ENCODE results near the gene TEPSIN. TPM values are rescaled to one million over a fixed set of nuclear protein-coding genes. Genes with fewer than 3 reads are reported as not detected.

Gene TEPSIN
- total RNA-seq (10 to 100 TPM in 1 of 2 donors, 1 to 10 TPM in 1; 7.7 to 13.6 TPM), polyA plus RNA-seq (ENCODE audit: insufficient read length in 2 of 2) (10 to 100 TPM; 24.8 to 33.8 TPM)
- long read RNA-seq, donor 1, partial matches to known transcripts: 15 of 21 reads
- long read RNA-seq, donor 1, other reads (novel, unspliced or antisense): 0 of 21 reads
- long read RNA-seq, donor 2: 0 reads
- long read RNA-seq, donor 3, partial matches to known transcripts: 0 of 2 reads
- long read RNA-seq, donor 3, other reads (novel, unspliced or antisense): 0 of 2 reads
- long read RNA-seq, donor 4, partial matches to known transcripts: 0 of 2 reads
- long read RNA-seq, donor 4, other reads (novel, unspliced or antisense): 0 of 2 reads

GRCh38 chr17:81238815-81239713, at the start of gene TEPSIN, which contains the start of gene NDUFAF8:
TEPSIN (minus strand) TSS chr17:81239055; CDS start chr17:81239033, 22 bp downstream.
NDUFAF8 (plus strand) TSS chr17:81239318; CDS start chr17:81239364, 46 bp downstream.
- Histone ChIP-seq H3K27ac (ENCODE audit: low read depth, low read length) (no peak within 1 kb of the TSS), H3K9me3 (ENCODE audit: control insufficient read depth, insufficient read depth, low read length) (no peaks in the 10 kb centered on the region), H3K27me3 (ENCODE audit: control insufficient read depth, insufficient read depth, low read length) (no peaks in the 10 kb centered on the region), H3K4me1 (ENCODE audit: control insufficient read depth, insufficient read depth, low read length) (peaks cover 53% of the 10 kb centered on the region), H3K4me3 (ENCODE audit: low read depth, low read length) (peak within 1 kb of the TSS; percentile 62), H3K36me3 (ENCODE audit: control insufficient read depth, insufficient read depth, low read length) (peaks cover 62% of the 10 kb centered on the region)
- DNase-seq (ENCODE audit: low read depth in 4 of 6, low spot score in 6 of 6): peak; percentile 97 to 100 (median 100)
- under 1% methylated on average over 100 of the region's 100 CpGs for WGBS (ENCODE audit: insufficient coverage)

GRCh38 chr17:81287741-81288430, 49.0 kb upstream of the TEPSIN start:
- no peak for DNase-seq (ENCODE audit: low read depth in 4 of 6, low spot score in 6 of 6)
- Histone ChIP-seq H3K4me1 (ENCODE audit: control insufficient read depth, insufficient read depth, low read length) (peaks cover 40% of the 10 kb centered on the region), H3K36me3 (ENCODE audit: control insufficient read depth, insufficient read depth, low read length) (peaks cover 77% of the 10 kb centered on the region), H3K9me3 (ENCODE audit: control insufficient read depth, insufficient read depth, low read length) (no peaks in the 10 kb centered on the region), H3K27ac (ENCODE audit: low read depth, low read length) (no peak overlapping the region), H3K4me3 (ENCODE audit: low read depth, low read length) (no peak overlapping the region), H3K27me3 (ENCODE audit: control insufficient read depth, insufficient read depth, low read length) (no peaks in the 10 kb centered on the region)
- 90% methylated on average over 7 of the region's 16 CpGs for WGBS (ENCODE audit: insufficient coverage)

- no peak for DNase-seq (ENCODE audit: low read depth in 4 of 6, low spot score in 6 of 6)
- Histone ChIP-seq H3K9me3 (ENCODE audit: control insufficient read depth, insufficient read depth, low read length) (no peaks in the 10 kb centered on the region), H3K4me3 (ENCODE audit: low read depth, low read length) (no peak overlapping the region), H3K36me3 (ENCODE audit: control insufficient read depth, insufficient read depth, low read length) (peaks cover 81% of the 10 kb centered on the region), H3K27ac (ENCODE audit: low read depth, low read length) (no peak overlapping the region), H3K4me1 (ENCODE audit: control insufficient read depth, insufficient read depth, low read length) (peaks cover 40% of the 10 kb centered on the region), H3K27me3 (ENCODE audit: control insufficient read depth, insufficient read depth, low read length) (no peaks in the 10 kb centered on the region)
- WGBS (ENCODE audit: insufficient coverage): 95% methylated on average over 21 of the region's 21 CpGs
Measured at GRCh38 chr17:81287152-81287551, 48.3 kb upstream of the TEPSIN start.

- H3K36me3 ChIP-seq (ENCODE audit: control insufficient read depth, insufficient read depth, low read length): peaks cover 85% of the 10 kb centered on the region
- no peak overlapping the region for H3K4me3 ChIP-seq (ENCODE audit: low read depth, low read length)
- H3K27ac ChIP-seq (ENCODE audit: low read depth, low read length): peak overlapping the region; percentile 74
- 93% methylated on average over 23 of the region's 23 CpGs for WGBS (ENCODE audit: insufficient coverage)
- no peak for DNase-seq (ENCODE audit: low read depth in 4 of 6, low spot score in 6 of 6)
- H3K27me3 ChIP-seq (ENCODE audit: control insufficient read depth, insufficient read depth, low read length): no peaks in the 10 kb centered on the region
- no peaks in the 10 kb centered on the region for H3K9me3 ChIP-seq (ENCODE audit: control insufficient read depth, insufficient read depth, low read length)
- peaks cover 38% of the 10 kb centered on the region for H3K4me1 ChIP-seq (ENCODE audit: control insufficient read depth, insufficient read depth, low read length)
Measured at GRCh38 chr17:81286491-81287145, 47.8 kb upstream of the TEPSIN start.

GRCh38 chr17:81285894-81286293, 47.0 kb upstream of the TEPSIN start:
- 76% methylated on average over 10 of the region's 12 CpGs for WGBS (ENCODE audit: insufficient coverage)
- Histone ChIP-seq H3K27me3 (ENCODE audit: control insufficient read depth, insufficient read depth, low read length) (no peaks in the 10 kb centered on the region), H3K9me3 (ENCODE audit: control insufficient read depth, insufficient read depth, low read length) (no peaks in the 10 kb centered on the region), H3K36me3 (ENCODE audit: control insufficient read depth, insufficient read depth, low read length) (peaks cover 84% of the 10 kb centered on the region), H3K27ac (ENCODE audit: low read depth, low read length) (peak overlapping the region; percentile 74), H3K4me3 (ENCODE audit: low read depth, low read length) (no peak overlapping the region), H3K4me1 (ENCODE audit: control insufficient read depth, insufficient read depth, low read length) (peaks cover 36% of the 10 kb centered on the region)
- no peak for DNase-seq (ENCODE audit: low read depth in 4 of 6, low spot score in 6 of 6)

- peak in 2 of 6 donors; percentile 32 to 59 for DNase-seq (ENCODE audit: low read depth in 4 of 6, low spot score in 6 of 6)
- Histone ChIP-seq H3K27me3 (ENCODE audit: control insufficient read depth, insufficient read depth, low read length) (no peaks in the 10 kb centered on the region), H3K4me1 (ENCODE audit: control insufficient read depth, insufficient read depth, low read length) (peaks cover 36% of the 10 kb centered on the region), H3K4me3 (ENCODE audit: low read depth, low read length) (peak overlapping the region; percentile 12), H3K27ac (ENCODE audit: low read depth, low read length) (peak overlapping the region; percentile 74), H3K36me3 (ENCODE audit: control insufficient read depth, insufficient read depth, low read length) (peaks cover 86% of the 10 kb centered on the region), H3K9me3 (ENCODE audit: control insufficient read depth, insufficient read depth, low read length) (no peaks in the 10 kb centered on the region)
- 32% methylated on average over 37 of the region's 37 CpGs for WGBS (ENCODE audit: insufficient coverage)
Measured at GRCh38 chr17:81285179-81285878, 46.5 kb upstream of the TEPSIN start.

GRCh38 chr17:81282876-81283275, 44.0 kb upstream of the TEPSIN start:
- H3K4me1 ChIP-seq (ENCODE audit: control insufficient read depth, insufficient read depth, low read length): peaks cover 42% of the 10 kb centered on the region
- H3K9me3 ChIP-seq (ENCODE audit: control insufficient read depth, insufficient read depth, low read length): no peaks in the 10 kb centered on the region
- H3K36me3 ChIP-seq (ENCODE audit: control insufficient read depth, insufficient read depth, low read length): peaks cover 89% of the 10 kb centered on the region
- 97% methylated on average over 16 of the region's 16 CpGs for WGBS (ENCODE audit: insufficient coverage)
- no peak overlapping the region for H3K4me3 ChIP-seq (ENCODE audit: low read depth, low read length)
- H3K27me3 ChIP-seq (ENCODE audit: control insufficient read depth, insufficient read depth, low read length): no peaks in the 10 kb centered on the region
- DNase-seq (ENCODE audit: low read depth in 4 of 6, low spot score in 6 of 6): no peak
- H3K27ac ChIP-seq (ENCODE audit: low read depth, low read length): no peak overlapping the region

- Histone ChIP-seq H3K36me3 (ENCODE audit: control insufficient read depth, insufficient read depth, low read length) (peaks cover 89% of the 10 kb centered on the region), H3K9me3 (ENCODE audit: control insufficient read depth, insufficient read depth, low read length) (no peaks in the 10 kb centered on the region), H3K4me1 (ENCODE audit: control insufficient read depth, insufficient read depth, low read length) (peaks cover 42% of the 10 kb centered on the region), H3K27ac (ENCODE audit: low read depth, low read length) (no peak overlapping the region), H3K4me3 (ENCODE audit: low read depth, low read length) (no peak overlapping the region), H3K27me3 (ENCODE audit: control insufficient read depth, insufficient read depth, low read length) (no peaks in the 10 kb centered on the region)
- no peak for DNase-seq (ENCODE audit: low read depth in 4 of 6, low spot score in 6 of 6)
- 92% methylated on average over 31 of the region's 33 CpGs for WGBS (ENCODE audit: insufficient coverage)
Measured at GRCh38 chr17:81282141-81282540, 43.3 kb upstream of the TEPSIN start.
